ENCODE results near the gene TMEM161A.

TMEM161A gene

DNA sequence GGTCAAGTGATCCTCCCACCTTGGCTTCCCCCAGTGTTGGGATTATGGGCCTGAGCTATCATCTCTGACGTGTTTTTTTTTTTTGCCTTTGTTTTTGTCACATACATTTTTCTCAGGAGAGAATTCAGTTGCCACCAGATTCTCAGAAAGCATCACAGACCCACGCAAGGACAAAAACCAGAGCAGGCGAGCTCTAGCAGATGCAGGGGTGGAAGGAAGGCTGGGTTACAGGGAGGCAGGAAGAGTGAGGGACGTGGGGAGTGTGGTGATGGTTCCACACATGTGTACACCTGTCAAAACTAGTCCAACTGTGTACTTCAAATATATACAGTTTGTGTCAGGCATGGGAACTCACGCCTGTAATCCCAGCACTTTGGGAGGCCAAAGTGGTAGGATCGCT is 4.3 kb downstream of the TMEM161A start:
- DNase-seq (ENCODE audit: low read depth) = no peak
- TF ChIP-seq CTCF (conservative IDR thresholded peaks at IDR 0.05; ENCODE audit: low read depth, low read length) = no peak
- H3K4me3 ChIP-seq (ENCODE audit: low read depth, low read length) = no peak overlapping the region

DNA sequence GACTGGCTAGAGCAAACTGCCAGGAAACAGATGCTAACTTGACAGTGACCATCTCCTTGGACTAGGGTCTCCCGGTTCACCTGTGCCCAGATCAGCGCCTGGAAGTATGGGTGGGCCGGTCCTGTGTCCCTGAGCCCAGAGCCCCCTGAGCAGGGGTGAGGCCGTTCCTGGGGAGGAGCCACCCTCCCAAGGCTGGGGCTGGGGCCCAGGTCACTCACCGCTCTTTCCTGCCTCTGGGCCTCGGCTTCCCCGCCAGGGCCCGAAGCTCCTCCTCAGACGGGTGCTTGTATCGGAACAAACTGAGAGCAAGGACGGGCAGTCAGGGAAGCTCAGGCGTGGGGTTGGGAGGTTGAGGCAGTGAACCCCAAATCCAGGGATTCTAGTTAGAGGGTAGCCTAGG is 5.4 kb downstream of the TMEM161A start:
- H3K4me3 ChIP-seq (ENCODE audit: low read depth, low read length) = no peak overlapping the region
- no peak for TF ChIP-seq CTCF (conservative IDR thresholded peaks at IDR 0.05; ENCODE audit: low read depth, low read length)
- no peak for DNase-seq (ENCODE audit: low read depth)

DNA sequence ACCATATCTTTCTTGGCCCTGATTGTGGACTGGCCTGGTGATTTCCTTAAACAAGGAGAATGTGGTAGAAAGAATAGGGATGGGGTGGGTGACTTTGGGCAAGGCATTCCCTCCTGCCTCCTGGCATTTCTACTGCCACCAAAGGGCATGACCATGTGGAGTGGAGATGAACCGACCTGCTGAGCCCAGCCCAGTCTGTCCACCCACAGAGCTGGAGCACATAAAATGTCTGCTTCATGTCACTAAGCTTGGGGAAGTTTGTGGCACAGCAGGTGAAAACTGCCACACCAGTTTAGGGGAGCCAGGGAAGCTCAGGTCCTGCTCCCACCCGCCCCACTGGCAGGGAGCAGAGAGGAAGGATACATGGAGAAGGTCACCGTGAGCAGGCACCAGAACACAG is 6.3 kb downstream of the TMEM161A start:
- TF ChIP-seq CTCF (conservative IDR thresholded peaks at IDR 0.05; ENCODE audit: low read depth, low read length) = no peak
- no peak for DNase-seq (ENCODE audit: low read depth)

GRCh38 chr19:19126102-19126501 is 12.2 kb downstream of the TMEM161A start:
- TF ChIP-seq CTCF (conservative IDR thresholded peaks at IDR 0.05; ENCODE audit: low read depth, low read length) = no peak
- no peak for DNase-seq (ENCODE audit: low read depth)

More for the DNA sequence above, 6.3 kb downstream of the TMEM161A start:
- no peak overlapping the region for H3K4me3 ChIP-seq (ENCODE audit: low read depth, low read length)

GRCh38 chr19:19123386-19123785 is 14.9 kb downstream of the TMEM161A start:
- no peak for TF ChIP-seq CTCF (conservative IDR thresholded peaks at IDR 0.05; ENCODE audit: low read depth, low read length)

More at GRCh38 chr19:19126102-19126501, 12.2 kb downstream of the TMEM161A start:
- H3K4me3 ChIP-seq (ENCODE audit: low read depth, low read length) = no peak overlapping the region

GRCh38 chr19:19122902-19123301 is 15.4 kb downstream of the TMEM161A start:
- no peak for TF ChIP-seq CTCF (conservative IDR thresholded peaks at IDR 0.05; ENCODE audit: low read depth, low read length)
- DNase-seq (ENCODE audit: low read depth) = no peak
- H3K4me3 ChIP-seq (ENCODE audit: low read depth, low read length) = no peak overlapping the region

More at GRCh38 chr19:19123386-19123785, 14.9 kb downstream of the TMEM161A start:
- no peak for DNase-seq (ENCODE audit: low read depth)
- H3K4me3 ChIP-seq (ENCODE audit: low read depth, low read length) = no peak overlapping the region

GRCh38 chr19:19121371-19121770 is 16.9 kb downstream of the TMEM161A start:
- no peak overlapping the region for H3K4me3 ChIP-seq (ENCODE audit: low read depth, low read length)
- TF ChIP-seq CTCF (conservative IDR thresholded peaks at IDR 0.05; ENCODE audit: low read depth, low read length) = no peak
- DNase-seq (ENCODE audit: low read depth) = no peak
